DND-41 (cell line): ENCODE results near the gene IFT27.

Experiments used
- EZH2 ChIP-seq: IDR thresholded peaks from 3 replicates; pipeline ENCODE4 v1.6.1; 2012; ENCODE audit warnings: borderline replicate concordance, low read depth, mild to moderate bottlenecking, moderate library complexity, low read length, inconsistent platforms; ENCODE audit not compliant: severe bottlenecking
- TF ChIP-seq, protein P1 (sequence below): IDR thresholded peaks from 2 replicates; pipeline ENCODE4 v1.5.1; 2012; ENCODE audit warnings: borderline replicate concordance, low read length, moderate library complexity, mild to moderate bottlenecking; ENCODE audit not compliant: poor library complexity, severe bottlenecking; ENCODE audit errors: extremely low read depth

- TF ChIP-seq, protein P1, sequence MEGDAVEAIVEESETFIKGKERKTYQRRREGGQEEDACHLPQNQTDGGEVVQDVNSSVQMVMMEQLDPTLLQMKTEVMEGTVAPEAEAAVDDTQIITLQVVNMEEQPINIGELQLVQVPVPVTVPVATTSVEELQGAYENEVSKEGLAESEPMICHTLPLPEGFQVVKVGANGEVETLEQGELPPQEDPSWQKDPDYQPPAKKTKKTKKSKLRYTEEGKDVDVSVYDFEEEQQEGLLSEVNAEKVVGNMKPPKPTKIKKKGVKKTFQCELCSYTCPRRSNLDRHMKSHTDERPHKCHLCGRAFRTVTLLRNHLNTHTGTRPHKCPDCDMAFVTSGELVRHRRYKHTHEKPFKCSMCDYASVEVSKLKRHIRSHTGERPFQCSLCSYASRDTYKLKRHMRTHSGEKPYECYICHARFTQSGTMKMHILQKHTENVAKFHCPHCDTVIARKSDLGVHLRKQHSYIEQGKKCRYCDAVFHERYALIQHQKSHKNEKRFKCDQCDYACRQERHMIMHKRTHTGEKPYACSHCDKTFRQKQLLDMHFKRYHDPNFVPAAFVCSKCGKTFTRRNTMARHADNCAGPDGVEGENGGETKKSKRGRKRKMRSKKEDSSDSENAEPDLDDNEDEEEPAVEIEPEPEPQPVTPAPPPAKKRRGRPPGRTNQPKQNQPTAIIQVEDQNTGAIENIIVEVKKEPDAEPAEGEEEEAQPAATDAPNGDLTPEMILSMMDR, result no peak
- TF ChIP-seq EZH2, result no peak
These were observed 42.6 kb downstream of the IFT27 start for GRCh38 chr22:36733271-36733670.
